GM21737 (cell line): ENCODE results near the gene NFKBIL1.
A peak's percentile ranks its signal among the peaks of the same experiment; 100 is the strongest.

Experiments used
- ATAC-seq: cut with Tn5 transposase; IDR thresholded peaks from one replicate; pipeline ENCODE4 v1.9.1; 2021; ENCODE audit warnings: mild to moderate bottlenecking, moderate library complexity; ENCODE audit not compliant: unreplicated experiment

Gene NFKBIL1

GRCh38 chr6:31559958-31560696, 12.7 kb downstream of the NFKBIL1 start:
- peak; percentile 58 for ATAC-seq

- ATAC-seq: no peak
Observed at GRCh38 chr6:31560697-31561058, 13.3 kb downstream of the NFKBIL1 start.

GRCh38 chr6:31567531-31568370, 20.3 kb downstream of the NFKBIL1 start:
- no peak for ATAC-seq

GRCh38 chr6:31568537-31568961, 21.1 kb downstream of the NFKBIL1 start:
- peak; percentile 53 for ATAC-seq

- no peak for ATAC-seq
Observed at GRCh38 chr6:31569861-31570536, 22.6 kb downstream of the NFKBIL1 start.

GRCh38 chr6:31572041-31572911, 24.9 kb downstream of the NFKBIL1 start, which contains the start of gene LTA:
TSS of gene LTA (plus strand) at chr6:31572289. CDS start at chr6:31572743, 454 bp downstream.
- ATAC-seq: peak; percentile 34

- ATAC-seq: no peak
Observed at GRCh38 chr6:31573239-31574105, 26.1 kb downstream of the NFKBIL1 start.

GRCh38 chr6:31574106-31575061, 27.0 kb downstream of the NFKBIL1 start:
- no peak for ATAC-seq

- no peak for ATAC-seq
Observed at GRCh38 chr6:31575335-31575901, 28.0 kb downstream of the NFKBIL1 start, which contains the start of gene TNF. TSS of gene TNF (plus strand) at chr6:31575565. CDS start at chr6:31575742, 177 bp downstream.

- ATAC-seq: no peak
Observed at GRCh38 chr6:31575952-31576685, 28.7 kb downstream of the NFKBIL1 start.

- ATAC-seq: no peak
Observed at GRCh38 chr6:31576897-31577578, 29.6 kb downstream of the NFKBIL1 start.

- no peak for ATAC-seq
Observed at GRCh38 chr6:31577579-31577966, 30.2 kb downstream of the NFKBIL1 start.

- no peak for ATAC-seq
Observed at GRCh38 chr6:31578184-31579118, 31.0 kb downstream of the NFKBIL1 start.

- no peak for ATAC-seq
Observed at GRCh38 chr6:31579119-31579505, 31.7 kb downstream of the NFKBIL1 start.

GRCh38 chr6:31579546-31580437, 32.4 kb downstream of the NFKBIL1 start:
- no peak for ATAC-seq
